DOHH2 (cell line): Measurements from ENCODE around the gene KIF25.

Experiments
- H3F3A ChIP-seq: fragments of 200-600 bp; sonication (generic), shearing (Covaris generic); 2 replicates; pipeline ENCODE4 v1.6.0; 2016; ENCODE audit warnings: antibody characterized with exemption, mild to moderate bottlenecking; ENCODE audit not compliant: control insufficient read depth, insufficient read depth
- H3K27ac ChIP-seq: fragments of 200-600 bp; sonication (generic); 2 replicates; pipeline ENCODE4 v1.5.1; 2014; ENCODE audit warnings: low read depth, mild to moderate bottlenecking, low read length, moderate library complexity
- H3K27me3 ChIP-seq: fragments of 200-600 bp; sonication (generic); 2 replicates; pipeline ENCODE4 v1.6.1; 2014; ENCODE audit warnings: mild to moderate bottlenecking, low read length, mixed read lengths; ENCODE audit not compliant: control insufficient read depth
- H3K36me3 ChIP-seq: fragments of 200-600 bp; sonication (generic); 2 replicates; pipeline ENCODE4 v1.6.1; 2014; ENCODE audit warnings: mild to moderate bottlenecking, low read length, moderate library complexity, mixed read lengths; ENCODE audit not compliant: control insufficient read depth
- H3K4me1 ChIP-seq: fragments of 200-600 bp; sonication (generic); 2 replicates; pipeline ENCODE4 v1.6.1; 2014; ENCODE audit warnings: mild to moderate bottlenecking, low read length, mixed read lengths; ENCODE audit not compliant: control insufficient read depth
- H3K4me2 ChIP-seq: fragments of 200-600 bp; sonication (generic); 2 replicates; pipeline ENCODE4 v1.6.0; 2014; ENCODE audit warnings: mild to moderate bottlenecking, low read length, moderate library complexity
- H3K4me3 ChIP-seq: fragments of 200-600 bp; sonication (generic); 2 replicates; pipeline ENCODE4 v1.5.1; 2014; ENCODE audit warnings: mild to moderate bottlenecking, low read length, mixed read lengths
- H3K79me2 ChIP-seq: fragments of 200-600 bp; sonication (generic); 2 replicates; pipeline ENCODE4 v1.6.1; 2014; ENCODE audit warnings: mild to moderate bottlenecking, low read length, mixed read lengths; ENCODE audit not compliant: control insufficient read depth
- H3K9me2 ChIP-seq: fragments of 200-600 bp; sonication (generic); replicated peaks from 2 replicates; pipeline ENCODE4 v1.6.1; 2014; ENCODE audit warnings: mild to moderate bottlenecking, low read length, mixed read lengths; ENCODE audit not compliant: control insufficient read depth
- H3K9me3 ChIP-seq: fragments of 200-600 bp; sonication (generic); 2 replicates; pipeline ENCODE4 v1.6.1; 2014; ENCODE audit warnings: antibody characterized with exemption, low read length, mixed read lengths; ENCODE audit not compliant: control insufficient read depth, insufficient read depth
- H4K20me1 ChIP-seq: fragments of 200-600 bp; sonication (generic); 2 replicates; pipeline ENCODE4 v1.6.0; 2014; ENCODE audit warnings: low read depth, mild to moderate bottlenecking, antibody characterized with exemption, low read length, moderate library complexity; ENCODE audit not compliant: control insufficient read depth, insufficient read depth
- CTCF ChIP-seq: fragments of 200-600 bp; sonication (generic); IDR thresholded peaks from one replicate; pipeline ENCODE4 v1.5.1; 2014; ENCODE audit warnings: antibody characterized with exemption, mild to moderate bottlenecking, low read depth, low read length; ENCODE audit not compliant: poor library complexity, severe bottlenecking
- EZH2phosphoT487 ChIP-seq: fragments of 200-600 bp; sonication (generic); IDR thresholded peaks from 2 replicates; pipeline ENCODE4 v1.6.1; 2017; ENCODE audit warnings: borderline replicate concordance, mild to moderate bottlenecking, antibody characterized with exemption, low read length, moderate library complexity, mixed read lengths

Gene KIF25

GRCh38 chr6:168062346-168063289 is 65.1 kb downstream of the KIF25 start:
- TF ChIP-seq CTCF = no peak
- no peak for TF ChIP-seq EZH2phosphoT487
- Histone ChIP-seq H3K36me3 (no peaks in the 10 kb centered on the region), H3K4me2 (no peak overlapping the region), H3K9me2 (no peaks in the 10 kb centered on the region), H3K27ac (no peak overlapping the region), H3K27me3 (no peaks in the 10 kb centered on the region), H3K79me2 (no peaks in the 10 kb centered on the region), H3F3A (no peaks in the 10 kb centered on the region), H4K20me1 (no peaks in the 10 kb centered on the region), H3K9me3 (no peaks in the 10 kb centered on the region), H3K4me1 (no peaks in the 10 kb centered on the region), H3K4me3 (no peak overlapping the region)

GRCh38 chr6:168063431-168063830 is 66.0 kb downstream of the KIF25 start:
- Histone ChIP-seq H3K4me2 (no peak overlapping the region), H3K4me3 (no peak overlapping the region), H3K36me3 (no peaks in the 10 kb centered on the region), H3F3A (no peaks in the 10 kb centered on the region), H3K9me2 (no peaks in the 10 kb centered on the region), H3K79me2 (no peaks in the 10 kb centered on the region), H3K9me3 (no peaks in the 10 kb centered on the region), H3K27ac (no peak overlapping the region), H4K20me1 (no peaks in the 10 kb centered on the region), H3K4me1 (no peaks in the 10 kb centered on the region), H3K27me3 (no peaks in the 10 kb centered on the region)
- TF ChIP-seq CTCF (no peak), EZH2phosphoT487 (no peak)

GRCh38 chr6:168064226-168064807 is 66.8 kb downstream of the KIF25 start:
- no peaks in the 10 kb centered on the region for H3K9me2 ChIP-seq
- TF ChIP-seq CTCF = no peak
- TF ChIP-seq EZH2phosphoT487 = no peak
- no peaks in the 10 kb centered on the region for H3K36me3 ChIP-seq
- H3K27me3 ChIP-seq = no peaks in the 10 kb centered on the region
- no peak overlapping the region for H3K4me3 ChIP-seq
- H3K4me1 ChIP-seq = no peaks in the 10 kb centered on the region
- no peaks in the 10 kb centered on the region for H3F3A ChIP-seq
- no peaks in the 10 kb centered on the region for H3K9me3 ChIP-seq
- no peak overlapping the region for H3K27ac ChIP-seq
- no peaks in the 10 kb centered on the region for H4K20me1 ChIP-seq
- no peak overlapping the region for H3K4me2 ChIP-seq
- H3K79me2 ChIP-seq = no peaks in the 10 kb centered on the region
